Measurements from ENCODE around the gene TM6SF1. TPM values are rescaled to one million over a fixed set of nuclear protein-coding genes. Genes with fewer than 3 reads are reported as not detected.

TM6SF1 gene
- total RNA-seq, 1 experiment from 2014 or later, result 0.79 TPM

GRCh38 chr15:83092309-83092976 is 15.0 kb upstream of the TM6SF1 start:
- ATAC-seq (no peak), DNase-seq (ENCODE audit: low spot score) (no peak)
- no peak overlapping the region for H3K27ac Mint-ChIP-seq
- TF ChIP-seq, protein P1, sequence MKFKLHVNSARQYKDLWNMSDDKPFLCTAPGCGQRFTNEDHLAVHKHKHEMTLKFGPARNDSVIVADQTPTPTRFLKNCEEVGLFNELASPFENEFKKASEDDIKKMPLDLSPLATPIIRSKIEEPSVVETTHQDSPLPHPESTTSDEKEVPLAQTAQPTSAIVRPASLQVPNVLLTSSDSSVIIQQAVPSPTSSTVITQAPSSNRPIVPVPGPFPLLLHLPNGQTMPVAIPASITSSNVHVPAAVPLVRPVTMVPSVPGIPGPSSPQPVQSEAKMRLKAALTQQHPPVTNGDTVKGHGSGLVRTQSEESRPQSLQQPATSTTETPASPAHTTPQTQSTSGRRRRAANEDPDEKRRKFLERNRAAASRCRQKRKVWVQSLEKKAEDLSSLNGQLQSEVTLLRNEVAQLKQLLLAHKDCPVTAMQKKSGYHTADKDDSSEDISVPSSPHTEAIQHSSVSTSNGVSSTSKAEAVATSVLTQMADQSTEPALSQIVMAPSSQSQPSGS (CRISPR knock-in tag; IDR thresholded peaks at IDR 0.05; ENCODE audit: borderline replicate concordance, low read depth), result no peak
- TF ChIP-seq, protein P2, sequence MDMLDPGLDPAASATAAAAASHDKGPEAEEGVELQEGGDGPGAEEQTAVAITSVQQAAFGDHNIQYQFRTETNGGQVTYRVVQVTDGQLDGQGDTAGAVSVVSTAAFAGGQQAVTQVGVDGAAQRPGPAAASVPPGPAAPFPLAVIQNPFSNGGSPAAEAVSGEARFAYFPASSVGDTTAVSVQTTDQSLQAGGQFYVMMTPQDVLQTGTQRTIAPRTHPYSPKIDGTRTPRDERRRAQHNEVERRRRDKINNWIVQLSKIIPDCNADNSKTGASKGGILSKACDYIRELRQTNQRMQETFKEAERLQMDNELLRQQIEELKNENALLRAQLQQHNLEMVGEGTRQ (CRISPR knock-in tag; IDR thresholded peaks at IDR 0.05), result no peak
- no peak for TF ChIP-seq ZNF121 (CRISPR knock-in tag; IDR thresholded peaks at IDR 0.05)
- TF ChIP-seq MXD4 (CRISPR knock-in tag; IDR thresholded peaks at IDR 0.05; ENCODE audit: borderline replicate concordance), result no peak
- TF ChIP-seq, protein P3, sequence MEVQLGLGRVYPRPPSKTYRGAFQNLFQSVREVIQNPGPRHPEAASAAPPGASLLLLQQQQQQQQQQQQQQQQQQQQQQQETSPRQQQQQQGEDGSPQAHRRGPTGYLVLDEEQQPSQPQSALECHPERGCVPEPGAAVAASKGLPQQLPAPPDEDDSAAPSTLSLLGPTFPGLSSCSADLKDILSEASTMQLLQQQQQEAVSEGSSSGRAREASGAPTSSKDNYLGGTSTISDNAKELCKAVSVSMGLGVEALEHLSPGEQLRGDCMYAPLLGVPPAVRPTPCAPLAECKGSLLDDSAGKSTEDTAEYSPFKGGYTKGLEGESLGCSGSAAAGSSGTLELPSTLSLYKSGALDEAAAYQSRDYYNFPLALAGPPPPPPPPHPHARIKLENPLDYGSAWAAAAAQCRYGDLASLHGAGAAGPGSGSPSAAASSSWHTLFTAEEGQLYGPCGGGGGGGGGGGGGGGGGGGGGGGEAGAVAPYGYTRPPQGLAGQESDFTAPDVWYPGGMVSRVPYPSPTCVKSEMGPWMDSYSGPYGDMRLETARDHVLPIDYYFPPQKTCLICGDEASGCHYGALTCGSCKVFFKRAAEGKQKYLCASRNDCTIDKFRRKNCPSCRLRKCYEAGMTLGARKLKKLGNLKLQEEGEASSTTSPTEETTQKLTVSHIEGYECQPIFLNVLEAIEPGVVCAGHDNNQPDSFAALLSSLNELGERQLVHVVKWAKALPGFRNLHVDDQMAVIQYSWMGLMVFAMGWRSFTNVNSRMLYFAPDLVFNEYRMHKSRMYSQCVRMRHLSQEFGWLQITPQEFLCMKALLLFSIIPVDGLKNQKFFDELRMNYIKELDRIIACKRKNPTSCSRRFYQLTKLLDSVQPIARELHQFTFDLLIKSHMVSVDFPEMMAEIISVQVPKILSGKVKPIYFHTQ (CRISPR knock-in tag; IDR thresholded peaks at IDR 0.05), result no peak
- no peak for TF ChIP-seq SP1 (CRISPR knock-in tag; conservative IDR thresholded peaks at IDR 0.05)
- no peak for TF ChIP-seq ETV6 (CRISPR knock-in tag; IDR thresholded peaks at IDR 0.05)
- TF ChIP-seq EMX1 (CRISPR knock-in tag; IDR thresholded peaks at IDR 0.05), result no peak
- TF ChIP-seq GABPB1 (CRISPR knock-in tag; IDR thresholded peaks at IDR 0.05), result no peak
- no peak for TF ChIP-seq ZNF232 (CRISPR knock-in tag; IDR thresholded peaks at IDR 0.05)
- no peak for TF ChIP-seq TEAD4 (CRISPR knock-in tag; IDR thresholded peaks at IDR 0.05)
- no peak for TF ChIP-seq FOXK1 (CRISPR knock-in tag; IDR thresholded peaks at IDR 0.05)
- TF ChIP-seq, protein P4, sequence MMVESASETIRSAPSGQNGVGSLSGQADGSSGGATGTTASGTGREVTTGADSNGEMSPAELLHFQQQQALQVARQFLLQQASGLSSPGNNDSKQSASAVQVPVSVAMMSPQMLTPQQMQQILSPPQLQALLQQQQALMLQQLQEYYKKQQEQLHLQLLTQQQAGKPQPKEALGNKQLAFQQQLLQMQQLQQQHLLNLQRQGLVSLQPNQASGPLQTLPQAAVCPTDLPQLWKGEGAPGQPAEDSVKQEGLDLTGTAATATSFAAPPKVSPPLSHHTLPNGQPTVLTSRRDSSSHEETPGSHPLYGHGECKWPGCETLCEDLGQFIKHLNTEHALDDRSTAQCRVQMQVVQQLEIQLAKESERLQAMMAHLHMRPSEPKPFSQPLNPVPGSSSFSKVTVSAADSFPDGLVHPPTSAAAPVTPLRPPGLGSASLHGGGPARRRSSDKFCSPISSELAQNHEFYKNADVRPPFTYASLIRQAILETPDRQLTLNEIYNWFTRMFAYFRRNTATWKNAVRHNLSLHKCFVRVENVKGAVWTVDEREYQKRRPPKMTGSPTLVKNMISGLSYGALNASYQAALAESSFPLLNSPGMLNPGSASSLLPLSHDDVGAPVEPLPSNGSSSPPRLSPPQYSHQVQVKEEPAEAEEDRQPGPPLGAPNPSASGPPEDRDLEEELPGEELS (CRISPR knock-in tag; IDR thresholded peaks at IDR 0.05), result no peak
- TF ChIP-seq NR1H2 (CRISPR knock-in tag; IDR thresholded peaks at IDR 0.05), result no peak
- TF ChIP-seq ZNF416 (CRISPR knock-in tag; IDR thresholded peaks at IDR 0.05), result no peak
- TF ChIP-seq IRF1 (CRISPR knock-in tag; IDR thresholded peaks at IDR 0.05), result no peak
- no peak for TF ChIP-seq ATF1 (CRISPR knock-in tag; IDR thresholded peaks at IDR 0.05)
- TF ChIP-seq NR2C2 (CRISPR knock-in tag; IDR thresholded peaks at IDR 0.05), result no peak
- ChIA-PET CTCF (no interaction called here), POLR2A (no interaction called here)
- H3K4me1 Mint-ChIP-seq, result no peaks in the 10 kb centered on the region
- H3K27me3 Mint-ChIP-seq (ENCODE audit: low read depth), result peaks cover 9% of the 10 kb centered on the region
- H3K9me3 Mint-ChIP-seq, result no peaks in the 10 kb centered on the region
- no peaks in the 10 kb centered on the region for H3K36me3 Mint-ChIP-seq
- H3K4me3 Mint-ChIP-seq, result no peak overlapping the region

- ATAC-seq (no peak), DNase-seq (ENCODE audit: low spot score) (no peak)
- CTCF ChIA-PET, result interaction anchor here (0.7 kb wide), 1 partner anchor 11 kb away, joined by 3 read pairs; no protein-coding TSS in a partner anchor
- H3K4me3 Mint-ChIP-seq, result no peak overlapping the region
- POLR2A ChIA-PET, result no interaction called here
- 0 out of 2 replicates have a peak, but pooled peaks cover under 1% of the 10 kb centered on the region for H3K4me1 Mint-ChIP-seq
- H3K36me3 Mint-ChIP-seq, result no peaks in the 10 kb centered on the region
- peaks cover 11% of the 10 kb centered on the region for H3K27me3 Mint-ChIP-seq (ENCODE audit: low read depth)
- no peak overlapping the region for H3K27ac Mint-ChIP-seq
- 0 out of 2 replicates have a peak, but pooled peaks cover 4% of the 10 kb centered on the region for H3K9me3 Mint-ChIP-seq
- TF ChIP-seq, protein P5, sequence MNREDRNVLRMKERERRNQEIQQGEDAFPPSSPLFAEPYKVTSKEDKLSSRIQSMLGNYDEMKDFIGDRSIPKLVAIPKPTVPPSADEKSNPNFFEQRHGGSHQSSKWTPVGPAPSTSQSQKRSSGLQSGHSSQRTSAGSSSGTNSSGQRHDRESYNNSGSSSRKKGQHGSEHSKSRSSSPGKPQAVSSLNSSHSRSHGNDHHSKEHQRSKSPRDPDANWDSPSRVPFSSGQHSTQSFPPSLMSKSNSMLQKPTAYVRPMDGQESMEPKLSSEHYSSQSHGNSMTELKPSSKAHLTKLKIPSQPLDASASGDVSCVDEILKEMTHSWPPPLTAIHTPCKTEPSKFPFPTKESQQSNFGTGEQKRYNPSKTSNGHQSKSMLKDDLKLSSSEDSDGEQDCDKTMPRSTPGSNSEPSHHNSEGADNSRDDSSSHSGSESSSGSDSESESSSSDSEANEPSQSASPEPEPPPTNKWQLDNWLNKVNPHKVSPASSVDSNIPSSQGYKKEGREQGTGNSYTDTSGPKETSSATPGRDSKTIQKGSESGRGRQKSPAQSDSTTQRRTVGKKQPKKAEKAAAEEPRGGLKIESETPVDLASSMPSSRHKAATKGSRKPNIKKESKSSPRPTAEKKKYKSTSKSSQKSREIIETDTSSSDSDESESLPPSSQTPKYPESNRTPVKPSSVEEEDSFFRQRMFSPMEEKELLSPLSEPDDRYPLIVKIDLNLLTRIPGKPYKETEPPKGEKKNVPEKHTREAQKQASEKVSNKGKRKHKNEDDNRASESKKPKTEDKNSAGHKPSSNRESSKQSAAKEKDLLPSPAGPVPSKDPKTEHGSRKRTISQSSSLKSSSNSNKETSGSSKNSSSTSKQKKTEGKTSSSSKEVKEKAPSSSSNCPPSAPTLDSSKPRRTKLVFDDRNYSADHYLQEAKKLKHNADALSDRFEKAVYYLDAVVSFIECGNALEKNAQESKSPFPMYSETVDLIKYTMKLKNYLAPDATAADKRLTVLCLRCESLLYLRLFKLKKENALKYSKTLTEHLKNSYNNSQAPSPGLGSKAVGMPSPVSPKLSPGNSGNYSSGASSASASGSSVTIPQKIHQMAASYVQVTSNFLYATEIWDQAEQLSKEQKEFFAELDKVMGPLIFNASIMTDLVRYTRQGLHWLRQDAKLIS (CRISPR knock-in tag; IDR thresholded peaks at IDR 0.05; ENCODE audit: borderline replicate concordance), result no peak
- TF ChIP-seq, protein P4 (CRISPR knock-in tag; IDR thresholded peaks at IDR 0.05), result no peak
- TF ChIP-seq ZNF416 (CRISPR knock-in tag; IDR thresholded peaks at IDR 0.05), result no peak
Measured at GRCh38 chr15:83094583-83094982, 12.9 kb upstream of the TM6SF1 start.
